Mesenteric fat pad (tissue), 1 donor: Measurements from ENCODE around the gene HSFX1. TPM values are rescaled to one million over a fixed set of nuclear protein-coding genes. Genes with fewer than 3 reads are reported as not detected.

Experiments used
- DNase-seq: peaks from one replicate; pipeline ENCODE4 v3.0.0-alpha.2; 2020; ENCODE audit warnings: low spot score
- total RNA-seq: library from RNA; stranded (reverse); fragmentation: NEBNext Ultra II Directional; extraction: Animal tissue kit (Norgen Biotek cat#: 25700); gene quantifications from one replicate; pipeline ENCODE4 v1.2.1, GENCODE V29; 2021
- donor health status: DM: yes; HTN: yes; CAD: no.

HSFX1 gene
- total RNA-seq, 1 donor from 2014 or later: 0.64 TPM

- DNase-seq: no peak
Measured at GRCh38 chrX:149804102-149804501, 30.2 kb downstream of the HSFX1 start.

DNA sequence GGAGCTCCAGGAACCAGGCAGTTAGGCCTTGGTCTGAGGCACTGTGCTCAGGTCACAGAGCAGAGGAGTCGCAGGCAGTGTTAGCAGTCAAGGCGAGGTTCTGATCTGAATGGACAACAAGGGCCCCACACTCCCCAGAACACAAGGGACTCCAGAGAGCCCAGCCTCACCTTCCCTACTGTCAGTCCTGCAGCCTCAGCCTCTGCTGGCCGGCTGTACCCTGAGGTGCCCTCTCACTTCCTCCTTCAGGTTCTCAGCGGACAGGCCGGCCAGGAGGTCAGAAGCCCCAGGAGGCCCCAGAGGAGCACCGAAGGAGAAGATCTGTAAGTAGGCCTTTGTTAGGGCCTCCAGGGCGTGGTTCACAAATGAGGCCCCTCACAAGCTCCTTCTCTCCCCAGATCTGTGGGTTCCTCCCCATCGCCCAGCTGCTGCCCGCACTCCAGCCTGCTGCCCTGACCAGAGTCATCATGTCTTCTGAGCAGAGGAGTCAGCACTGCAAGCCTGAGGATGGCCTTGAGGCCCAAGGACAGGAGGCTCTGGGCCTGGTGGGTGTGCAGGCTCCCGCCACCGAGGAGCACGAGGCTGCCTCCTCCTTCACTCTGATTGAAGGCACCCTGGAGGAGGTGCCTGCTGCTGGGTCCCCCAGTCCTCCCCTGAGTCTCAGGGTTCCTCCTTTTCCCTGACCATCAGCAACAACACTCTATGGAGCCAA lies 34.0 kb downstream of the HSFX1 start:
- no peak for DNase-seq

DNA sequence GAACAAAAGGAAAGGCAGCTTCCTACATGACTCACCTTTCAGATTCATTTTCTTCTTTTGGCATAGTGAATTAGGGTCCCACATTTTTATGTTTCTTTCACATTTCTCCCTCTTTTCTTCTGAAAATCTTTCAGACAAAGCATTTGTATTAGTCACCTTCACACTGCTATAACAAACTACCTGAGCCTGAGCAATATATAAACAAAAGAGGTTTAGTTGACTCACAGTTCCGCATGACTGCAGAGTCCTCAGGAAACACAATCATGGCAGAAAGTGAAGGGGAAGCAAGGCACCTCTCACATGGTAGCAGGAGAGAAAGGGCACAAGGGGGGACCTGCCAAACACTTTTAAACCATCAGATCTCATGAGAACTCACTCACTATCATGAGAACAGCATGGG lies 44.8 kb downstream of the HSFX1 start:
- no peak for DNase-seq

DNA sequence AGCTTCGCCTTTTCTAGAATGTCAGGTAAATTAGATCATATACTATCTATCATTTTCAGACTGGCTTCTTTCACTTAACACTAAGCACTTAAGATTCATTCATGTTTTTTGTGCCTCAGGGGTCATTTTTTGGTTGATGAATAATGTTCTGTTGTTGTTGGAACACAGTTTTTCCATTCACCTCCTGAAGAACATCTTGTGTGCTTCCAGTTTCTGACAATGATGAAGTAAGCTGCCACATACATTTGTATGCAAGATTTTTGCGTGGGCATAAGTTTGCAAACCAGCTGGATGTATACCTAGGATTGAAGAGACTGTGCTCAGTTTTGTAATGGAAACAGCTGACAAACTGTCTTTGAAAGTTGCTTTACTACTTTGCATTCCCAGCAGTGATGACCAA lies 45.5 kb downstream of the HSFX1 start:
- DNase-seq: no peak

GRCh38 chrX:149825424-149825823 lies 51.6 kb downstream of the HSFX1 start:
- no peak for DNase-seq

Other genes with a start within 250 kb of the HSFX1 start
- gene EOLA1, start 233.1 kb upstream of the HSFX1 start, total RNA-seq: 19.8 TPM
- gene HSFX3, start 224.1 kb upstream of the HSFX1 start, total RNA-seq: not detected
- gene MAGEA9B, start 186.6 kb upstream of the HSFX1 start, total RNA-seq: not detected
- gene HSFX2, start 178.8 kb upstream of the HSFX1 start, total RNA-seq: not detected
- gene TMEM185A, start 142.3 kb upstream of the HSFX1 start, total RNA-seq: 19.9 TPM
- not detected for gene MAGEA11, start 62.0 kb upstream of the HSFX1 start, total RNA-seq
- gene MAGEA9, start 7.9 kb downstream of the HSFX1 start, total RNA-seq: not detected
- gene MAGEA8, start 107.1 kb downstream of the HSFX1 start, total RNA-seq: not detected
- not detected for gene HSFX4, start 155.5 kb downstream of the HSFX1 start, total RNA-seq
- gene EOLA2, start 164.4 kb downstream of the HSFX1 start, total RNA-seq: 37.6 TPM